ENCODE measurements around the gene MAST4.
A peak's percentile ranks its signal among the peaks of the same experiment; 100 is the strongest.
"Not testable (repeated sequence)": the region's sequence is repeated elsewhere in the genome, so short reads cannot be mapped to it uniquely, and the experiment has no call there.

MAST4 gene

GRCh38 chr5:66747607-66748006 lies 151.4 kb downstream of the MAST4 start:
- no peak for DNase-seq

GRCh38 chr5:66752668-66753067 lies 156.5 kb downstream of the MAST4 start:
- not testable (repeated sequence) for DNase-seq

DNA sequence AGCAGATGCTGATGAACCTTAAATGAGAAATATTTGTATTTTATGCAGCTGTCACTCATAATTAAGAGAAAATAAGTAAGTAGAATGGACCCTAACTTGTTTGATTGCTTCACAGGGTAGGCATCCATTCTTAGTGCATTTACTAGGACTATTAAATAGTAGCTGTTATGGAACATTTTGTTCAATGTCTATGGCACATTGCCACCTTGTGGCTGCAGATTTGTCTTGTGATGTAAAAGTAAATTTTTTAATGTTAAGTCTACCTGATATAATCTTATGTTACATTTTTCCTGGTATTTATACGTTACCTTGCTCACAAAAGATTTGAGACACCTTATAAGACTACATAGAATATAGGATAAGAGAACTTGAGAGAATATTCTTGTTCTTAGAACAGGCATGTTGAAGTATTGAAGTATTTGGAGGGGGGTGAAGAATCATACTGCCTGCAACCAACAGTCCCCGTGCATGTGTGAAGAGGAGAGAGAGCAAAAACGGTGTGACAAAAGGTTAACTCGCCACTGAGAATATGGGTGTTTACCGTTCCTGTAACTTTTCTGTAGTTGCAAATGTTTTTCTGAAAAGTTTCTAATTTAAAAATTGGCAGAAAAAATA lies 161.1 kb downstream of the MAST4 start:
- DNase-seq = peak in 1 of 2 donors; percentile 19

- no peak for DNase-seq
These were observed 161.7 kb downstream of the MAST4 start for GRCh38 chr5:66757834-66758371.

GRCh38 chr5:66769030-66769733 lies 173.0 kb downstream of the MAST4 start:
- DNase-seq = no peak

- DNase-seq = no peak
These were observed 173.8 kb downstream of the MAST4 start for GRCh38 chr5:66769839-66770617.

DNA sequence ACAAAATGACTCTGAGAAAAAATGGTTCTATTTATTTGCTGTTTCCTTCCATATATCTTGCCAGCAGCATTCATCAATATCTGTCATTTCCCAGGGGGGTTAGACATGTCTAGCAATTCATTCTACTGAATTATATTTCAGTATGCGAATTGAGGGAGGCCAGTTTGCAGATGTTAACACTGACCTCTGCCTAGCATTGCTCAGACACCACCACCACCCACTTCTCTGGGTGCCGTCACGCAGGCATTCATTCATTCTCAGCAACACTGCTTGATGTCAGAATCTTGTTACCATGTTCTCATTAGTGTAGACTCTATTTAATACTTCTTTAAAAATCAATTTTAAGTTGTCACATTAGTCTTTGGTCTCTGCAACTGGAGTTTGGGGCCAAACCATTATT lies 181.7 kb downstream of the MAST4 start:
- no peak for DNase-seq

GRCh38 chr5:66779528-66779927 lies 183.3 kb downstream of the MAST4 start:
- DNase-seq = no peak

GRCh38 chr5:66788556-66788955 lies 192.4 kb downstream of the MAST4 start:
- no peak for DNase-seq

DNA sequence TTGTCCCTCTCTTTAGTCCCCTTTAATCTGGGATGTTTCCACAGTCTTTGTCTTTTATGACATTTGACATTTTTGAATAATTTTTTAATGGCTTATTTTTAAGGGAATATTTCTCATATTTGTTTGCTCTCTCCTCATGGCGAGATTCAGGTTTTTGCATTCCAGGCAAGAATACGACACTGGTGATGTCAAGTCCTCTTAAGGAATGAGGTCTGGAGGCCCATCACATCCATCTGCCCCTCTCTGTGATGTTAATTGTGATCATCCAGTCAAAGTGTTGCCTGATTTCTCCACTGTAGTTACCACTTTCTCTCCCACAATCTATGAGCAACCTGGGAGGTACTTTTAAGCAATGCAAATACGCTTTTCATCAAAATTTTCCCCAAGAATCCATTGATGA lies 193.2 kb downstream of the MAST4 start:
- DNase-seq = no peak

- DNase-seq = no peak
These were observed 196.9 kb downstream of the MAST4 start for GRCh38 chr5:66793049-66793448.

GRCh38 chr5:66795682-66796081 lies 199.5 kb downstream of the MAST4 start:
- DNase-seq = no peak

DNA sequence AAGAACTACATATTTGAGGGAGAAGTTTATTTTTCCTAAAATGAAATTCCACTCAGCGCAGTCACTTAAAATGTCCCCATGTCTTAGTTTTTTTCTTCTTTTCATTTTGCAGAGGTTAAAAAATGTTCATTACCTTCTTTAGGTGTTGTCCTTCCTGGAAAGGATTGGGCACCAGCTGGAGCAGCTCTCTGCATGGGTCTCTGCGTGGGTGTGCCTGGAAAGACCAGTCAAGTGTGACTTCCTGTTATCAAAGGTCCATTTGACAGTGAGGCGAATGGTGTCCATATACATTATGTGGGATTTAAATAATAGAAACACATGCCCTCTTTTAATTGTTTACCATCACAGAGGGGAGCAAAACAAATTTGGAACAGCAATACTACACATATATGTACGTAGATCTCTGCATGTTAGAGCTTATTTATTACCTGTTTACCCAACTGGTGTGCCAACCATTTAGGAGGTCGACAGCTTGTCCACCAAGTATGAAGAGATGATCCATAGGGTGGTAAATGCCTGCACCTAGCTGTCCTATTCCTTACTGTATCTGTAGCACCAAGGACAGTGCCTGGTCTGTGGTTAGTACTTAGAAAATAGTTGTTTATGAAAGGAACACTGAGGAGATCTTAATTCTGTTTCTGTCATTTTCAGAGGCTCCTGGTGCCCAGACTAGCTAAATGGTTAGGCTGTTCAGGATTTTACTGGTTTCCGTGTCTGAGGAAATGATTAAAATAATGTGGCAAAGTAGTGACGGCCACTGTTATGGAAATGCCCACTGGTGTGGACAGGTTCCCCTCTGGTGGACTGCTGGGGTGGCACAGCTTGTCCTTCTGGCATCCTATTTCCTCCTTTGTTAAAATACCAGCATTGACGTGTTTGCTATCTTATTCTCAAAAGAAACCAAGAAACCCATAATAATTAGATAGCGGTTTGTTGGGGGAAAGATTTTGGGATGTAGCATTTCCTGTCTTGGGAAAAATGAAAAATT lies 200.4 kb downstream of the MAST4 start:
- no peak for DNase-seq

GRCh38 chr5:66802941-66803340 lies 206.7 kb downstream of the MAST4 start:
- no peak for DNase-seq

GRCh38 chr5:66805514-66806430 lies 209.6 kb downstream of the MAST4 start:
- DNase-seq = no peak

DNA sequence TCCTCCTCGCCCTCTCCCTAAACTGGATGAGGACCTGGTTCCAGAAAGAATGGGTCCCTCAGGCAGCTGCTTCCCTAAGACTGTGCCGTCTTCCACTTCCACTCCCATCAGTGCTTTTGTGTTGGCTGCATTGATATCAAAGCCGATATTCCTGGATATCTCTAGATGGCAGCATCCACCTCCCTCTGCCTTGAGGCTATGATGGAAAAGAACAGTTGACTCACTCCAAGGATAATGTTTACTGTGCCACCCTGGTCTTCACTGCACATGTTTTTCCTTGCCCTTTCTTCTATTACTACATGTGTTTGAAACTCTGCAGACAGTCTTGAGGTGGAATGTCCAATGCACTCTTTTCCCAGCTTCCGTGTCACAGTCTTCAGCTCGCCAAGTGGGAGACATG lies 211.6 kb downstream of the MAST4 start:
- no peak for DNase-seq

GRCh38 chr5:66808663-66809062 lies 212.5 kb downstream of the MAST4 start:
- DNase-seq = no peak

DNA sequence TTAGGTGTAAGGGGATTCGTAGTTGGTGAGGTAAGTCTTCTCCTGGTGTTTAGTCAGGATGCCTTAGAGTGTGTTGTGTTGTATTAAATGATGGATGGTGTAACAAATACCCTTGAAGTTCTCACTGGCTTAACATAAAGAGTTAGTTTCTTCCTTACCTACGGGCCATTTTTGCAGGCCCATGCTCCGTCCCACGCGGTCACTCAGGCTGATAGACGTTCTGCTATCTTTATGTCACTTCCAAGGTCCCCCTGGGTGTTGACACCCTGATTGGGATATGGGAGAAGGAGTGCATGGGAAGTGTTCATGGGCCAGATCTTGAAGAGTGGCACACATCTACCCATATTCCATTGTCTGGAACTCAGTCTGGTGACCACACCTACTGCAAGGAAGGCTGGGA lies 214.0 kb downstream of the MAST4 start:
- DNase-seq = no peak

DNA sequence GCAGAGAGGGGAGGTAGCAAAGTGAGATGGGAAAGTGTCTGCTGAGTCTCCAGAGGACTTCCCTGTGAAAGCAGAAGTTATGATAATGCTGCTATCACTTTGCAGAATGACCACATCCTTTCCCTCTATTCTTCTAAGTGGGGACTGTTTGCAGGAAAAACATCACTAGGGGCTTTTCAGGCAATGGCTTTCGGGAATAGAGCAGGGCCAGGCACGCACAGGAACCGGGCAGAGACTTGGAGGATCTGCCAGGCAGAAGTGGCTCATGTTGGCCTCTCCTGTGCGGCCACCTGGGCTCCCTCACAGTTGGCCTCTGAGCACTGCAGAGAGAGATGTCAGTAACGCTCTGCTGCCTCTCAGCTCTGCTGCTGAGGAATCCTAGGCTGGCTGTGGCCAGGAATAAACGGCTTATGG lies 214.7 kb downstream of the MAST4 start:
- no peak for DNase-seq

GRCh38 chr5:66812291-66812690 lies 216.1 kb downstream of the MAST4 start:
- no peak for DNase-seq

- no peak for DNase-seq
These were observed 217.1 kb downstream of the MAST4 start for GRCh38 chr5:66813306-66813705.

Data from stimulated activated CD4-positive, alpha-beta T cell treated with anti-CD3 and anti-CD28 coated beads, Interleukin-2, amount 100 ng/mL, for 48 hours (primary cell).